NCI-H510A (cell line): Measurements from ENCODE around the gene COG6.

Source experiments
- DNase-seq: peaks from one replicate; lab custom pipeline; 2025; lab: John Stamatoyannopoulos, UW

COG6 gene

DNA sequence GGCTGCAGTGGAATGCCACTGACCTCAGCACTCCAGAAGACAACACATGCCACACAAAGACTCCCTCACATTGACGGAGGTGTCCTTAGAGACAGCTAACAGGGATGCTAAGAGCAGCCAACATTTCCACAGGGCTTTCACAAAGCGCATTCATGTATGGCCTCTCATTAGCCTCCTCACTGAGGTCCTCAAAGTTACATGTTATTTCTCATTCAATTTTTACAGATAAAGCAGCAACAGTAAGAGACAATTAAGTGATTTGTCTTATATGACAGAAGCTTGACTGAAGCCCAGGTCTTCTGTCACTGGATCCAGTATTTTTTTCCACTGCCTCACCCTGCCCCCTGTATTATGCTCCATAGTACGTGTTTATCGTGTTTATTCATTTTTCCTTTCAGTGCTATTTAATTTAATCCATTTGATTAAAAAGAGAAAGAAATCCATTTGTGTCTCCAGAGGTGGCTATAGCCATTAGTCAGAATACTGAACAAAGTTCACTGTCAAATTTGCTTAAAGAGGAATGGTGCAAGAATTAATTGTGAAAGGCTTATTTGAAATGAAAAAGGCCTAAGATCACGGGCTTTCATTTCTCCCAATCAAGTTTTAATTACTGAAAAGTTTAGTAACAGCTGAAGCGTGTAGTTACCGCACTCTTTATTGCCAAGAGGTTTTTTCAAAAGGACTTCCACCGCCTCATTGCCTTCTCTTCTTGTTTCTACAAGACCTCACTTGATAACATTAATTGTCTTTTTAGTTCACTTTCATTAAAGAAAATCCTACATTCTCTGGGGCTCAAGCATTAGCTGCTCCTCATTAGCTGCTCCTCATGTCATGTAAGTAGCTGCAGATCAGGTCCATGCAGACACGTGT, 115.0 kb downstream of the COG6 start:
- no peak for DNase-seq

GRCh38 chr13:39773833-39774232, 118.4 kb downstream of the COG6 start:
- DNase-seq = no peak

- DNase-seq = no peak
Measured at GRCh38 chr13:39776439-39776838, 121.0 kb downstream of the COG6 start.

DNA sequence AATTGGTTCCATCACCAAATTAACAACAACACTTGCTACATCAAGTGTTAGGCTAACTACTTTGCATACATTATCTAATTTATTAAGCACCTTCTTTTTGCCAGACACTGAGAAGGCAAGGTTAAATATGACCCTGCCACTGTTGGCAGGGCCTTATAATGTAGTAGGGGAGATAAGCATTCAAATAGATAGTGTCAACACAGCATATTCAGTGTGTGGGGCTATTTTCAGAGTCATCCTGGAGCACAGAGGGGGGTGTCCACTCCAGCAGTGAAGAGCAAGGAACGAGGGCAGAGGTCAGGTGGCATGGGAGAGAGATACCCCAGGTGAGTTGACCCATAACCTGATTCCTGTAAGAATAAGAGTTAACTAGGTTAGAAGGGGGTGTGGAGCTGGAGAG, 121.6 kb downstream of the COG6 start:
- DNase-seq = no peak

DNA sequence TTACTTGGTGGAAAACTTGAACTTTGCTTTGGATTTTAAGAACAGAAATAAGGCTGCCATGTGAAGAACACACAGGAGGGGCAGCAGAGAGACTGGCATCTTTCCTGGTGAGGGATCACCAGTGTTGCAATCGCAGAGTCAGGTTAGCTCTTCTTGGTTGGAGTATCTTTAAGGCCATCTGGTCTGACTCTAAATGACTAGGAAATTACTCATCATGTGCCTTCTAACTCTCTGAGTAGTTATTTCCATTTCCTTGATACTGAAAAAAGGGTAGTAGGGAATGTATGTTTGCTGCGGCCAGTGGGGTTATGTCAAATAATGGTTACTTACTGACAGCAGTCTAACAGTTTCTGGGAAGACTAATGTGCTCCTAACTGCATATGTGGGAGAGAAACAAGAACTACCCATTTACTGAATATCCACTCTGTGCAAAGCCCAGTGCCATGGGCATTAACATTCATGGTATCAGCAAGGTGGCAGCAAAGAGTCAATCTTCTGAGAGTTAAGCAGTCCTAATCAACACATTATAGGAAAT, 122.1 kb downstream of the COG6 start:
- no peak for DNase-seq

GRCh38 chr13:39779337-39780265, 124.1 kb downstream of the COG6 start:
- no peak for DNase-seq

DNA sequence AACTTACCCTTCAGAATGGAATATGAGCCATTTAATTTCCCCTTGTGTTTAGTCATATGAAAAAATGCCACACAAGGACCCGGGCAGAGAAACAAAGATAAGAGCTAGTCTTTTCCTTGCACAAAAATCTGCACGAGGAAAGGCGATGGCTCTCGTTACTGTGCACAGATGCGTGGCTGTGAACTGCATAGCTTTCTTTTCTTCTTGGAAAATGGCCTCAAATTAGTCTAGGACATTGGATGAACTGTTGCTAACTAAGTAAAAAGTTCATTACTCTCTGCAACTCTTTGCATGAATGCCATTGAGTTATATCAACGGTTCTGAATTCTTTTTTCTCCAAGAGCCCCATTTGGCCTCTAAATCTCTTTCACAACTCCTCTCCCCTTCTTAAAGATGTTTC, 125.2 kb downstream of the COG6 start:
- DNase-seq = no peak

- DNase-seq = no peak
Measured at GRCh38 chr13:39781381-39781780, 125.9 kb downstream of the COG6 start.

- no peak for DNase-seq
Measured at GRCh38 chr13:39783051-39783450, 127.6 kb downstream of the COG6 start.

GRCh38 chr13:39784347-39784746, 128.9 kb downstream of the COG6 start:
- DNase-seq = no peak

GRCh38 chr13:39786091-39786490, 130.6 kb downstream of the COG6 start:
- DNase-seq = no peak

- no peak for DNase-seq
Measured at GRCh38 chr13:39787086-39787487, 131.6 kb downstream of the COG6 start.

DNA sequence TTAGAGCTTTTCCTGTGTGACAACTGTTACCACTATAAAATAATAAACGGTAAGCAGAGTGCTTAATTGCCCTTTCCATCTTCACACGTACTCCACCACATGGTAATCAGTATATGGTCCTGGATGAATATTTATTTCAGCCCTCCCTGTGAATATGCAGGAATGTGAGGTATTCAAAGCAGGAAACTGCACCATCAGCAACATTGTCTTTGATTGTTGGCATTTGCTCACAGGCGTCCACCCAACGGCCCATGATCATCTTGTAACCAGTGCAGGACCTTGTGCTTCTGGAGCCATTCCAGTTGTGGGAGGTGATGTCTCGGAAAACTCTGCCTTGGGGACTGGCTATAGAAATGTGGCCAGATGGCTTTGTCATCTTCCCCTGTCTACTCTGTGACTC, 132.6 kb downstream of the COG6 start:
- DNase-seq = no peak

DNA sequence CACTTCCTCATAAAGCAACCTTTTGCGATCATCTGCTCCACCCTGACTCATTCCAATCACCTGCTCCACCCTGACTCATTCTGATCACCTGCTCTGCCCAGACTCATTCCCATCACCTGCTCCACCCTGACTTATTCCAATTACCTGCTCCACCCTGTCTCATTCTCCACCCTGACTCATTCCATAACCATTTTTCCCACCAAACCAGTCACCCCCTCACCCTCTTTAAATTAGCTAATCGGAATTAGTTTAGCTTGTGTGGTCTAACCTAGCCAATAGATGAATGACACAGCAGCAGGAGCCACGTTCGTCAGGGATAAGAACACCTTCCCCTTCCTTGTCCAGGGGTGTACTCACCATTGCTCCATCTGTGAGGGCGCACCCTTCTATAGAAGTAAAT, 134.0 kb downstream of the COG6 start:
- no peak for DNase-seq
